Central memory CD8-positive, alpha-beta T cell (primary cell): ENCODE measurements around the gene TMEM63B.

Experiments
- ATAC-seq: fragments of 150-1000 bp; cut with Tn5 transposase; replicated peaks from 2 replicates; pipeline ENCODE4 v1.10.0; 2022; ENCODE audit warnings: mild to moderate bottlenecking, moderate FRiP score, moderate number of reproducible peaks; ENCODE audit not compliant: poor library complexity, severe bottlenecking; ENCODE audit errors: extremely low read depth
- DNase-seq, 2 donors: peaks; one replicate each; pipeline ENCODE4 v3.0.0; 2021; ENCODE audit warnings: low spot score in 2 of 2
- H3K27ac Mint-ChIP-seq: one replicate; pipeline ENCODE4 v1.8.0; 2022; ENCODE audit warnings: low read depth, mild to moderate bottlenecking, moderate library complexity, mixed read lengths
- H3K27me3 Mint-ChIP-seq: one replicate; pipeline ENCODE4 v1.8.0; 2022; ENCODE audit warnings: mixed read lengths
- H3K36me3 Mint-ChIP-seq: one replicate; pipeline ENCODE4 v1.8.0; 2022; ENCODE audit warnings: mild to moderate bottlenecking, moderate library complexity, mixed read lengths; ENCODE audit not compliant: insufficient read depth
- H3K4me1 Mint-ChIP-seq: one replicate; pipeline ENCODE4 v1.8.0; 2022; ENCODE audit warnings: mixed read lengths
- H3K4me3 Mint-ChIP-seq: one replicate; pipeline ENCODE4 v1.8.0; 2022; ENCODE audit warnings: mild to moderate bottlenecking, moderate library complexity, mixed read lengths
- H3K9me3 Mint-ChIP-seq: one replicate; pipeline ENCODE4 v1.8.0; 2022; ENCODE audit warnings: mixed read lengths

TMEM63B gene

GRCh38 chr6:44115866-44116265, 11.5 kb upstream of the TMEM63B start:
- Mint-ChIP-seq H3K27me3 (no peaks in the 10 kb centered on the region), H3K4me3 (no peak overlapping the region), H3K9me3 (no peaks in the 10 kb centered on the region), H3K27ac (no peak overlapping the region), H3K36me3 (peaks cover 20% of the 10 kb centered on the region), H3K4me1 (peaks cover 56% of the 10 kb centered on the region)
- no peak for ATAC-seq
- no peak for DNase-seq

GRCh38 chr6:44116641-44117382, 10.5 kb upstream of the TMEM63B start:
- no peak for ATAC-seq
- DNase-seq = no peak
- Mint-ChIP-seq H3K4me3 (no peak overlapping the region), H3K36me3 (peaks cover 17% of the 10 kb centered on the region), H3K4me1 (peaks cover 53% of the 10 kb centered on the region), H3K27me3 (no peaks in the 10 kb centered on the region), H3K27ac (no peak overlapping the region), H3K9me3 (no peaks in the 10 kb centered on the region)

- no peak overlapping the region for H3K27ac Mint-ChIP-seq
- H3K27me3 Mint-ChIP-seq = no peaks in the 10 kb centered on the region
- no peak overlapping the region for H3K4me3 Mint-ChIP-seq
Observed at GRCh38 chr6:44117397-44118128, 9.8 kb upstream of the TMEM63B start.

GRCh38 chr6:44119704-44120262, 7.6 kb upstream of the TMEM63B start:
- H3K27me3 Mint-ChIP-seq = no peaks in the 10 kb centered on the region
- DNase-seq = no peak
- no peak overlapping the region for H3K4me3 Mint-ChIP-seq
- no peak for ATAC-seq
- peaks cover 5% of the 10 kb centered on the region for H3K36me3 Mint-ChIP-seq
- peaks cover 77% of the 10 kb centered on the region for H3K4me1 Mint-ChIP-seq
- no peaks in the 10 kb centered on the region for H3K9me3 Mint-ChIP-seq
- H3K27ac Mint-ChIP-seq = peak overlapping the region; percentile 2

More at GRCh38 chr6:44117397-44118128, 9.8 kb upstream of the TMEM63B start:
- Mint-ChIP-seq H3K9me3 (no peaks in the 10 kb centered on the region), H3K36me3 (peaks cover 13% of the 10 kb centered on the region), H3K4me1 (peaks cover 55% of the 10 kb centered on the region)
- DNase-seq = no peak
- no peak for ATAC-seq

GRCh38 chr6:44120692-44121443, 6.5 kb upstream of the TMEM63B start:
- Mint-ChIP-seq H3K27me3 (no peaks in the 10 kb centered on the region), H3K9me3 (no peaks in the 10 kb centered on the region), H3K27ac (no peak overlapping the region), H3K36me3 (peaks cover 3% of the 10 kb centered on the region), H3K4me1 (peaks cover 79% of the 10 kb centered on the region), H3K4me3 (no peak overlapping the region)
- ATAC-seq (no peak), DNase-seq (no peak)

- H3K4me3 Mint-ChIP-seq = peak overlapping the region; percentile 64
- ATAC-seq = peak; percentile 16
- peak overlapping the region; percentile 98 for H3K27ac Mint-ChIP-seq
- H3K9me3 Mint-ChIP-seq = no peaks in the 10 kb centered on the region
- no peak for DNase-seq
- no peaks in the 10 kb centered on the region for H3K27me3 Mint-ChIP-seq
- H3K4me1 Mint-ChIP-seq = peaks cover 70% of the 10 kb centered on the region
- peaks cover 10% of the 10 kb centered on the region for H3K36me3 Mint-ChIP-seq
Observed at GRCh38 chr6:44122801-44123200, 4.6 kb upstream of the TMEM63B start.

- H3K4me1 Mint-ChIP-seq = peaks cover 71% of the 10 kb centered on the region
- no peak for DNase-seq
- no peaks in the 10 kb centered on the region for H3K9me3 Mint-ChIP-seq
- no peaks in the 10 kb centered on the region for H3K27me3 Mint-ChIP-seq
- no peak for ATAC-seq
- peak overlapping the region; percentile 64 for H3K4me3 Mint-ChIP-seq
- peaks cover 10% of the 10 kb centered on the region for H3K36me3 Mint-ChIP-seq
- peak overlapping the region; percentile 98 for H3K27ac Mint-ChIP-seq
Observed at GRCh38 chr6:44123544-44123943, 3.8 kb upstream of the TMEM63B start.

- H3K9me3 Mint-ChIP-seq = no peaks in the 10 kb centered on the region
- DNase-seq = peak; percentile 36 to 58
- H3K36me3 Mint-ChIP-seq = peaks cover 6% of the 10 kb centered on the region
- H3K27ac Mint-ChIP-seq = peak overlapping the region; percentile 98
- H3K27me3 Mint-ChIP-seq = no peaks in the 10 kb centered on the region
- H3K4me3 Mint-ChIP-seq = peak overlapping the region; percentile 91
- H3K4me1 Mint-ChIP-seq = peaks cover 58% of the 10 kb centered on the region
- ATAC-seq = peak; percentile 80
Observed at GRCh38 chr6:44126320-44127149, 819 bp upstream of the TMEM63B start.

GRCh38 chr6:44128020-44128917, 915 bp downstream of the TMEM63B start:
- DNase-seq (no peak), ATAC-seq (no peak)
- Mint-ChIP-seq H3K4me1 (peaks cover 62% of the 10 kb centered on the region), H3K4me3 (peak overlapping the region; percentile 91), H3K27me3 (no peaks in the 10 kb centered on the region), H3K36me3 (peaks cover 8% of the 10 kb centered on the region), H3K9me3 (no peaks in the 10 kb centered on the region), H3K27ac (peak overlapping the region; percentile 98)

- H3K27ac Mint-ChIP-seq = peak overlapping the region; percentile 15
- DNase-seq (no peak), ATAC-seq (no peak)
- no peaks in the 10 kb centered on the region for H3K27me3 Mint-ChIP-seq
- peak overlapping the region; percentile 91 for H3K4me3 Mint-ChIP-seq
- H3K36me3 Mint-ChIP-seq = peaks cover 10% of the 10 kb centered on the region
- no peaks in the 10 kb centered on the region for H3K9me3 Mint-ChIP-seq
- peaks cover 57% of the 10 kb centered on the region for H3K4me1 Mint-ChIP-seq
Observed at GRCh38 chr6:44129841-44130322, 2.5 kb downstream of the TMEM63B start.

- no peak for DNase-seq
- peaks cover 49% of the 10 kb centered on the region for H3K4me1 Mint-ChIP-seq
- no peaks in the 10 kb centered on the region for H3K27me3 Mint-ChIP-seq
- no peak overlapping the region for H3K4me3 Mint-ChIP-seq
- no peaks in the 10 kb centered on the region for H3K9me3 Mint-ChIP-seq
- H3K36me3 Mint-ChIP-seq = peaks cover 10% of the 10 kb centered on the region
- no peak for ATAC-seq
- no peak overlapping the region for H3K27ac Mint-ChIP-seq
Observed at GRCh38 chr6:44131892-44132291, 4.5 kb downstream of the TMEM63B start.
